ENCODE results near the gene TMEM18.

The TMEM18 gene

DNA sequence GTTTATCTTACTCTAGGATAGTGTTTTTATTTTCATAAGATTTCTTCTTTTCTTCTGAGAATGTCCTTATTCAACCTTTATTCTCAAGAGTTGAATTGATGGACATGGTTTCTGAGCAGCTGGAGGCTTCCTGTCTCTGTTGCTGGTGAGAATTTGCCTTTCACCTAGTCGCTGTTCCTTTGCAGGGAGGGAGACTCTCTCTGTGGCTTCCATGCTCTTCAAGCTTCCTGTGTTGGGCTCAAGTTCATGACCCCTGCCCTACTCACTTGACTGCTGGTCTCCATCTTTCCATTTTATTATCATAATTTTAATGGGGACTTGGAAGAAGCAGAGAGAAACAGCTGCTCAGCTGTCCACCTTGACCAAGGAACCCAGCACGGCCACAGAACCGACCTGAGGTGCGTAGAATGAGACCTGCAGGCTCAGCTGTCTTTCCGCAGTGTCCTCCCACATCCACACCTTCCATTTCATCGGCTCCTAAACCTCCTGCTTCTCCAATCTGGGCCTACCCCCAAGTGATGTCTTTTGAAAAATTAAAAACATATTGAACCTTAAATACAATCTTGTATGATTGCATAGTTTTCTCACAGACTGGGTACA is 24.2 kb downstream of the TMEM18 start:
- Histone ChIP-seq H3K27me3 (ENCODE audit: insufficient read depth, low read length) (peaks cover 5% of the 10 kb centered on the region; the same call in 1 of the 2 replicates), H3K79me2 (ENCODE audit: control insufficient read depth, insufficient read depth, low read length, unreplicated experiment) (no peaks in the 10 kb centered on the region), H3K4me3 (ENCODE audit: low read depth, low read length) (no peak overlapping the region), H3K27ac (ENCODE audit: low read depth, low read length) (no peak overlapping the region), H2AFZ (ENCODE audit: low read length, unreplicated experiment) (no peak overlapping the region), H3K4me1 (ENCODE audit: control insufficient read depth, insufficient read depth, low read length, unreplicated experiment) (no peaks in the 10 kb centered on the region), H3K36me3 (ENCODE audit: insufficient read depth, low read length) (no peaks in the 10 kb centered on the region)

DNA sequence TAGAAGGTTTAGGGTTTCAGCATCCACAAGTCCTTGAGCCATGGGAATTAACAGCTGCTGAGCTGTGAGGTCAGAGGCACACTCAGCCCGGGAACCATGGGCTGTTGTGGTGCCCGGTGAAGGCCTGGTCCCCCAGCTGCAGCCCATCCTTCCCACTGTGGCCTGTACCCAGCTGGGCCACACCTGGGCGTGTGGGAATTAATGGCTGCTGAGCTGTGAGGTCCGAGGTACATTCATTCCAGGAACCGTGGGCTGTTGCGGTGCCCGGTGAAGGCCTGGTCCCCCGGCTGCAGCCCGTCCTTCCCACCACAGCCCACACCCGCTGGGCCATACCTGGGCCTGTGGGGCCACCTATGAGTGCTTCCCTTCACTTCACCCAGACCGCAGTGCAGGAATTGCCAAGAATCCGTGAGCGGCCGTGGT is 25.2 kb downstream of the TMEM18 start:
- Histone ChIP-seq H2AFZ (ENCODE audit: low read length, unreplicated experiment) (no peak overlapping the region), H3K4me3 (ENCODE audit: low read depth, low read length) (no peak overlapping the region), H3K4me1 (ENCODE audit: control insufficient read depth, insufficient read depth, low read length, unreplicated experiment) (no peaks in the 10 kb centered on the region), H3K27ac (ENCODE audit: low read depth, low read length) (no peak overlapping the region), H3K79me2 (ENCODE audit: control insufficient read depth, insufficient read depth, low read length, unreplicated experiment) (no peaks in the 10 kb centered on the region), H3K36me3 (ENCODE audit: insufficient read depth, low read length) (no peaks in the 10 kb centered on the region), H3K27me3 (ENCODE audit: insufficient read depth, low read length) (no peaks in the 10 kb centered on the region)

DNA sequence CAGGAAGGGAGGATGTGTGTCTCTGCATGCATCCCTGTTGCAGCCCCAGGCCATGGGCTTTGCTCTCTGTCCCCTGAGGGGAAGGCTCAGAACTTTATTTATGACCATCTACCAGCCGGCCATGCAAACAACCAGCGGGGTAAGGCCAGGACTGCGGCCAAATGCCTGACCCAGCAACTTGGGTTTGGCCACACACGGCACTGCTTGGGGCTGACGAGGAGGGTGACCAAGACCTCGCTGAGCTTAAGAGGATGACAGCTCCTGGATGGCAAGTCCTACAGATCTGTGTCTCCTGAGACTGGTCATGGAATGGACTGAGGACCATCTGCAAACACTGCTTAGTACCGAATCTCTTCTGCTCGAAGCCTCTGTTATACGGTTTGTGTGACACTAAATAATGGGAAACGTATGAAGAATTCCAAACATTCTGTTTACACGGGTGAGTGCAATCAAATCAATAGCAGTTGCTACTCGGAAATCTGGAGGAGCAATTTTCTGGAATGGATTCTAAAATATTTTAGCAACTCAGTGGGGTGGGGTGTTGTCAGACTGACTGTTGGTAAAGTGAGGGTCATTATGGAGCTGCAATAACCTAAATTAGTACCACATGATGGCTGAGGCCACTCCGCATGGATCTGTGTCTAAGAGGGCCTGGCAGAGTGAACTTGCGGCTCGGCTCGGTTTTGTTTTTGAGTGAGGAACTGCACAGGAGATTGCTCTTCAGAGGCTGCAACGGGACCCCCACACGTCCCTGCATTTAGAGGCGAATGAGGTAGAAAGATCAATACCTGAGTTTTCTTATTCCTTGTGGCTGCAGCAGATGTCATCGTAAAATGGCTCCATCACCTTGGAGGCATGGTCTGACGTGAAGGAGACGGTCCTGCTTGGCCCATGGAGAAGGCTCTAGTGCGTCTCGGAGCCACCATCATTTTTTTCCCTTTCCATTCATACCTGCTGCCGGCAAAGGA is 26.6 kb downstream of the TMEM18 start:
- Histone ChIP-seq H3K4me3 (ENCODE audit: low read depth, low read length) (no peak overlapping the region), H3K27me3 (ENCODE audit: insufficient read depth, low read length) (peaks cover 9% of the 10 kb centered on the region), H3K27ac (ENCODE audit: low read depth, low read length) (no peak overlapping the region), H3K79me2 (ENCODE audit: control insufficient read depth, insufficient read depth, low read length, unreplicated experiment) (no peaks in the 10 kb centered on the region), H2AFZ (ENCODE audit: low read length, unreplicated experiment) (no peak overlapping the region), H3K4me1 (ENCODE audit: control insufficient read depth, insufficient read depth, low read length, unreplicated experiment) (no peaks in the 10 kb centered on the region), H3K36me3 (ENCODE audit: insufficient read depth, low read length) (no peaks in the 10 kb centered on the region)

DNA sequence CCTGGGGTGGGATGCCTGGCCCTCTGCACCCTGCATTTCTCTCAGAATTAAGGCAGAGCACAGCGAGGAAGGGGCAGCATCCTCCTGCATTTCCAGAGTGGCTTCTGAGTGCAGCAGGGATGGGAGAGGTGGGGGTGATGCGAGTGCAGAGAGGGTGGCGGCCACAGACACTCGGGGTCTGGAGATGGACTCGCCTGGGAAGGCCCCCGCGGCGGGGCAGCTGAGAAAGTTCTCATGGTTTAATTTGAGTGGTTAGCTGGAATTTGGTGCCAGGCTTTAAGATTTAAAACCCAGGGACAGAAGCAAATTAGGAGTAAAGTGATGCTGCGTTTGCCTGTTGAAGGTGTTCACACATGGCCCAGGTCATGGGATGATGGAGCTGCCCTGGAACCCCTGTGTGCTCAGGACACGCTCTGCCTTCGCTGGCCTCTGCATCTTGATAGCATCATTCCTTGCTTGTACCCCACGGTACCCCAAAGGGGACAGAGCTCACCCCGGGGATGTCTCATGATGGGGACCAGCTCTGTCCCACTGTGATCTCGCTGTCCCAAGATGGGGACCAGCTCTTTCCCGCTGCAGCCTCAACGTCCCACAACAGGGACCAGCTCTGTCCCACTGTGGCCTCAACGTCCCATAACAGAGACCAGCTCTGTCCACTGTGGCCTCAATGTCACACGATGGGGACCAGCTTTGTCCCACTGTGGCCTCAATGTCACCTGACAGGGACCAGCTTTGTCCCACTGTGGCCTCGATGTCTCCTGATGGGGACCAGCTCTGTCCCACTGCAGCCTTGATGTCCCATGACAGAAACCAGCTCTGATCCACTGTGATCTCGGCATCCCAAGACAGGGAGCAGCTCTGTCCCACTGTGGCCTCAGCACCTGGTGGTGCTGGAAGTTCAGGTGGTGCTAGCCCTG is 27.5 kb downstream of the TMEM18 start:
- no peak overlapping the region for H2AFZ ChIP-seq (ENCODE audit: low read length, unreplicated experiment)
- no peaks in the 10 kb centered on the region for H3K36me3 ChIP-seq (ENCODE audit: insufficient read depth, low read length)
- H3K4me1 ChIP-seq (ENCODE audit: control insufficient read depth, insufficient read depth, low read length, unreplicated experiment) = no peaks in the 10 kb centered on the region
- no peak overlapping the region for H3K27ac ChIP-seq (ENCODE audit: low read depth, low read length)
- H3K27me3 ChIP-seq (ENCODE audit: insufficient read depth, low read length) = peaks cover 18% of the 10 kb centered on the region
- H3K4me3 ChIP-seq (ENCODE audit: low read depth, low read length) = no peak overlapping the region
- no peaks in the 10 kb centered on the region for H3K79me2 ChIP-seq (ENCODE audit: control insufficient read depth, insufficient read depth, low read length, unreplicated experiment)

DNA sequence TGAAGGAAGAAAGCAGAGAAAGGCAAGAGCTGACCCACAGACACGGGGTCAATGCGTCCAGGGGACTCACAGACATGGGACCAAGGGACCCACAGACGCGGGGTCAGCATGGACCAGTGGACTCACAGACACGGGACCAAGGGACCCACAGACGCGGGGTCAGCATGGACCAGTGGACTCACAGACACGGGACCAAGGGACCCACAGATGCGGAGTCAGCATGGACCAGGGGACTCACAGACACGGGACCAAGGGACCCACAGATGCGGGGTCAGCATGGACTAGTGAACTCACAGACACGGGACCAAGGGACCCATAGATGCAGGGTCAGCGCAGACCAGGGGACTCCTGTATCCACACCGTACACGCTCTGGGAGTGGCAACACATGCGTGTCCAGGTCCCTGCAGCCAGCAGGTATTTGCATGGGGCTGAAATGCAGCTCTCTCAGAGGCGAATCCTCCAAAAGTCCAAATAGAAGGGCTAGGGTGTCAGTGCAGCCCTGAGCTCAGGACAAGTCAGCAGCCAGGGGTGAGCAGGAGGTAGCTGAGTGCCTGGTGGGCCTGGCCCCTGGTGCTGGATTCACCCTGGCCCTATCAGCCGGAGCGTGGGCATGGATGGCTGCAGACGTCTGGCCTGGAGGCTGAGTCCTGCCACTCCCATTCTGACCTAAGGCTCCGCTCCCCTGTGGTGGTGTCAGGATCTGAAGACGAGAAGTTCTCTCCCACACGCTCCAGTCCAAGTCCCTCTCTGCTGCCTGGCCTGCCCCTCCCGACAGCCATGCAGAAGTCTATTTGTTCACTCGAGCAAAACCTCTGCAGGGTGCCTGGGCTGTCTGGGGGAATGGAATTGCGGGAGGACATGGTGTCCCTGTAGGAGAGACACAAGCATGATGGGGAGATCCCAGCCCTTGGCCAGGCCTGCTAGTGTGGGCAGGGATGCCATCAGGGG is 28.5 kb downstream of the TMEM18 start:
- Histone ChIP-seq H3K79me2 (ENCODE audit: control insufficient read depth, insufficient read depth, low read length, unreplicated experiment) (no peaks in the 10 kb centered on the region), H3K27ac (ENCODE audit: low read depth, low read length) (no peak overlapping the region), H2AFZ (ENCODE audit: low read length, unreplicated experiment) (no peak overlapping the region), H3K36me3 (ENCODE audit: insufficient read depth, low read length) (no peaks in the 10 kb centered on the region), H3K4me1 (ENCODE audit: control insufficient read depth, insufficient read depth, low read length, unreplicated experiment) (no peaks in the 10 kb centered on the region), H3K4me3 (ENCODE audit: low read depth, low read length) (no peak overlapping the region), H3K27me3 (ENCODE audit: insufficient read depth, low read length) (peaks cover 27% of the 10 kb centered on the region)

DNA sequence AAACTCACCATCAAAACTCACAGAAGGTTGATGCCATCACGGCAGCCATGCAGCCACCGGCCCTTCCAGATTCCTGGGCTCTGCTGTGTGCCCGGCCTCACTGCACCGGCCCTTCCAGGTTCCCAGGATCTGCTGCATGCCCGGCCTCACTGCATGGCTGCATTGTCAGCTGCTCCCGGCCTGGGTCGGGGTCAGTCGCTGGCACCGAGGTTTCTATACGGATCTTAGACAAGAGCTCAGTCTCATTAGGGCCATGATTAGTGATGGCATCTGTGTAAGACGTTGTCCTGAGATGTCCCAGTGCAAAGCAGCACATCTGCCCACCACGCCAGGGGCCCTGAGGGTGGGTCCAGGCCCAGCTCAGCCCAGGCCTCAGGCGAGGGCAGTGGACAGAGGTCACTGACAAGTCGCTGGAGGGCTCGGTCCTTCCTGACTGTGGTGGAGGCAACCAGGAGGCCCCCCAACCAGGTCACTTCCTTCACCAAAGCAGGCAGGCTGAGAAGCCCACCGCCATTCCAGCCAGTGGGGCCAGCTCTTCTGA is 29.4 kb downstream of the TMEM18 start:
- peaks cover 31% of the 10 kb centered on the region for H3K27me3 ChIP-seq (ENCODE audit: insufficient read depth, low read length)
- no peaks in the 10 kb centered on the region for H3K36me3 ChIP-seq (ENCODE audit: insufficient read depth, low read length)
- no peak overlapping the region for H3K27ac ChIP-seq (ENCODE audit: low read depth, low read length)
- H3K4me1 ChIP-seq (ENCODE audit: control insufficient read depth, insufficient read depth, low read length, unreplicated experiment) = no peaks in the 10 kb centered on the region
- H3K4me3 ChIP-seq (ENCODE audit: low read depth, low read length) = no peak overlapping the region
- H2AFZ ChIP-seq (ENCODE audit: low read length, unreplicated experiment) = no peak overlapping the region
- H3K79me2 ChIP-seq (ENCODE audit: control insufficient read depth, insufficient read depth, low read length, unreplicated experiment) = no peaks in the 10 kb centered on the region

DNA sequence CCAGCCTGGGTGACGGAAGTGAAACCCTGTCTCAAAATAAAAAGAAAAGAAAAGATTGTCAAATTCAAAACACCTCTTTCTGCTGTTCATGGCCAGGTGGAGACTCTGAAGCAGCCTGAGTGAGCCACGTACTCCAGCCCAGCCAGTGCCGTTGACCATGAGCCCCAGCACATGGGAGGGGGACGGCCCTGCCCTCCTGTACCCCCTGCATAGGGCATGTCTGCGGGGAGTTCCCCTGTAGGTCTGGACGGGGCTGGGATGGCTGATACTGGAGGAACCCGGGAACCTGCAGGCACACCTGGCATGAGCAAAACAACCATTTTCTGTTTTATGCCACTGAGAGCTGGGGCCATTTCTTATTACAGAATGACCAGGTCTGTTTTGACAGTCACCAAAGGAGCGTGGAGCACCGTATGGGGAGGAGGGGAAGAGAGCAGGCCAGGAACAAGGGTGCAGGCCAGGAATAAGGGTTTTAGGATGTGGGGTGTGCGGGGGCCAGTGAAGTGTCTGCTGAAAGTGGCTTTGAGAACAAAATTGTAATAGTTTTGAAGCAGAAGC is 30.1 kb downstream of the TMEM18 start:
- H3K4me1 ChIP-seq (ENCODE audit: control insufficient read depth, insufficient read depth, low read length, unreplicated experiment) = no peaks in the 10 kb centered on the region
- H3K36me3 ChIP-seq (ENCODE audit: insufficient read depth, low read length) = no peaks in the 10 kb centered on the region
- no peak overlapping the region for H3K4me3 ChIP-seq (ENCODE audit: low read depth, low read length)
- peaks cover 38% of the 10 kb centered on the region for H3K27me3 ChIP-seq (ENCODE audit: insufficient read depth, low read length)
- H3K27ac ChIP-seq (ENCODE audit: low read depth, low read length) = no peak overlapping the region
- no peaks in the 10 kb centered on the region for H3K79me2 ChIP-seq (ENCODE audit: control insufficient read depth, insufficient read depth, low read length, unreplicated experiment)
- H2AFZ ChIP-seq (ENCODE audit: low read length, unreplicated experiment) = no peak overlapping the region

DNA sequence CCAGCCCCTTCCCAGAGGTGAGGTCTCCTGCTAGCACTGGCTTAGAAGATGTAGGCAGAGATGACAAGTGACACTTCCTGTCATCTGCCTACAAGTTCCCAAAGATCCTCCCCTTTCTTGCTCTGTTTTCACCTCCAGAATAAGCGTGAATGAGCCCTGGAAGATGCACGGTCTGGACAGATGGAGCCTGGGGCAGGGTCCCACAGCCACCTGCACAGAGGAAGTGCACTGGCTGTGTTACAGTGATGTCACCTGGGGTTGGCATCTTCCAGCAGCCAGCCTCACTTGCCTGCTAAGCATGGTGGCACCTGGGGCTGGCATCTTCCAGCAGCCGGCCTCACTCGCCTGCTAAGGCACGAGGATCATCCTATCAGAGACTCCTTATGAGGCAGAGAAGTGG is 32.3 kb downstream of the TMEM18 start:
- H3K27me3 ChIP-seq (ENCODE audit: insufficient read depth, low read length) = peaks cover 41% of the 10 kb centered on the region
- no peaks in the 10 kb centered on the region for H3K4me1 ChIP-seq (ENCODE audit: control insufficient read depth, insufficient read depth, low read length, unreplicated experiment)
- H3K79me2 ChIP-seq (ENCODE audit: control insufficient read depth, insufficient read depth, low read length, unreplicated experiment) = no peaks in the 10 kb centered on the region

DNA sequence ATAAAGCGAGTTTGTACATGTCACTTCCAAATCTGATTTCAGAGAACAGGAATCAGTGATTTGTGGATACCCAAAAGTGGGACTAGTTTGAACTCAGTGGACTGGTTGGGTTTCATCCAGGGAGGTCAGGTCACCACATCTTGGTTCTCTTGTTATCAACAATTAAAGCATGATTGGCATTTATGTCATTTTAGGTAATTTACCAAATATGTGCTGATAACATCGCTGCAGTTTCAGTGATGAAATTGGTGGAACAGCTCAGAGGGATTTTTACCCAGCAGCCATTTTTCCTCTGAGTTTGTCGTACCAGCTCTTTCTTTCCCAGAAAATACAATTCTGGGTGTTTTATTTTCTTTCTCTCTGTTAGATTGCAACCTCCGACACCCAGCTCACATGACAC is 33.4 kb downstream of the TMEM18 start:
- H3K4me1 ChIP-seq (ENCODE audit: control insufficient read depth, insufficient read depth, low read length, unreplicated experiment) = no peaks in the 10 kb centered on the region
- no peaks in the 10 kb centered on the region for H3K36me3 ChIP-seq (ENCODE audit: insufficient read depth, low read length)
- H2AFZ ChIP-seq (ENCODE audit: low read length, unreplicated experiment) = no peak overlapping the region
- no peak overlapping the region for H3K27ac ChIP-seq (ENCODE audit: low read depth, low read length)
- no peaks in the 10 kb centered on the region for H3K79me2 ChIP-seq (ENCODE audit: control insufficient read depth, insufficient read depth, low read length, unreplicated experiment)
- peaks cover 41% of the 10 kb centered on the region for H3K27me3 ChIP-seq (ENCODE audit: insufficient read depth, low read length)
- no peak overlapping the region for H3K4me3 ChIP-seq (ENCODE audit: low read depth, low read length)

More for the DNA sequence above, 32.3 kb downstream of the TMEM18 start:
- H2AFZ ChIP-seq (ENCODE audit: low read length, unreplicated experiment) = no peak overlapping the region
- no peak overlapping the region for H3K4me3 ChIP-seq (ENCODE audit: low read depth, low read length)
- no peaks in the 10 kb centered on the region for H3K36me3 ChIP-seq (ENCODE audit: insufficient read depth, low read length)
- no peak overlapping the region for H3K27ac ChIP-seq (ENCODE audit: low read depth, low read length)

Measured in ACC112 (cell line).